Keratinocyte (primary cell): ENCODE results near the gene ANKMY1. TPM values are rescaled to one million over a fixed set of nuclear protein-coding genes. Genes with fewer than 3 reads are reported as not detected.
A peak's percentile ranks its signal among the peaks of the same experiment; 100 is the strongest.

Source experiments
- DNase-seq: peaks from one replicate; pipeline ENCODE4 v3.0.0-alpha.2; 2011; ENCODE audit warnings: low read depth, missing footprints, low spot score
- FAIRE-seq: peaks from 2 replicates; lab custom pipeline; 2011; peaks lifted over from hg19 to GRCh38; lab: Jason Lieb, UNC
- H2AFZ ChIP-seq: 2 replicates; pipeline ENCODE4 v1.6.0; 2012; ENCODE audit warnings: low read length, control low read depth, inconsistent platforms; ENCODE audit not compliant: control insufficient read depth
- H3K27ac ChIP-seq: 2 replicates; pipeline ENCODE4 v1.5.1; 2011; ENCODE audit warnings: low read length; ENCODE audit not compliant: control insufficient read depth, insufficient read depth
- H3K27me3 ChIP-seq: 3 replicates; pipeline ENCODE4 v1.6.0; 2011; ENCODE audit warnings: low read length; ENCODE audit not compliant: control insufficient read depth, insufficient read depth; ENCODE audit errors: extremely low read depth
- H3K36me3 ChIP-seq, 2 experiments: 2 replicates in 1 of 2; 3 replicates in 1 of 2; pipeline ENCODE4 v1.5.1; 2011; ENCODE audit warnings: low read length in 2 of 2, mild to moderate bottlenecking in 1 of 2; ENCODE audit not compliant: control insufficient read depth in 2 of 2, insufficient read depth in 2 of 2; ENCODE audit errors: extremely low read depth in 1 of 2
- H3K4me1 ChIP-seq: 3 replicates; pipeline ENCODE4 v1.5.1; 2011; ENCODE audit warnings: low read length; ENCODE audit not compliant: control insufficient read depth, insufficient read depth; ENCODE audit errors: extremely low read depth
- H3K4me2 ChIP-seq: 3 replicates; pipeline ENCODE4 v1.6.0; 2011; ENCODE audit warnings: low read depth, low read length; ENCODE audit not compliant: control insufficient read depth, insufficient read depth; ENCODE audit errors: extremely low read depth
- H3K4me3 ChIP-seq, 3 experiments: fragments of 200-600 bp in 1 of 3; sonication (generic) in 1 of 3; 2 replicates in 2 of 3; 3 replicates in 1 of 3; pipeline ENCODE4 v1.5.1; 2011 to 2016; ENCODE audit warnings: low read length in 3 of 3, mild to moderate bottlenecking in 3 of 3, control low read depth in 2 of 3, inconsistent platforms in 1 of 3, low read depth in 1 of 3, mixed read lengths in 1 of 3, mixed run types in 1 of 3, moderate library complexity in 1 of 3; ENCODE audit not compliant: control insufficient read depth in 2 of 3, insufficient read depth in 2 of 3; ENCODE audit errors: extremely low read depth in 1 of 3
- H3K79me2 ChIP-seq: 2 replicates; pipeline ENCODE4 v1.6.0; 2012; ENCODE audit warnings: low read length; ENCODE audit not compliant: control insufficient read depth, insufficient read depth
- H3K9ac ChIP-seq: 3 replicates; pipeline ENCODE4 v1.6.0; 2011; ENCODE audit warnings: low read length; ENCODE audit not compliant: control insufficient read depth, insufficient read depth; ENCODE audit errors: extremely low read depth
- H3K9me1 ChIP-seq: 3 replicates; pipeline ENCODE4 v1.6.0; 2011; ENCODE audit warnings: low read length; ENCODE audit not compliant: control insufficient read depth, insufficient read depth; ENCODE audit errors: extremely low read depth
- H3K9me3 ChIP-seq: 2 replicates; pipeline ENCODE4 v1.5.1; 2012; ENCODE audit warnings: low read depth, low read length; ENCODE audit not compliant: control insufficient read depth
- H4K20me1 ChIP-seq: 3 replicates; pipeline ENCODE4 v1.6.0; 2011; ENCODE audit warnings: low read length; ENCODE audit not compliant: control insufficient read depth, insufficient read depth; ENCODE audit errors: extremely low read depth
- EZH2 ChIP-seq: IDR thresholded peaks from one replicate; pipeline ENCODE4 v1.6.1; 2012; ENCODE audit warnings: inconsistent platforms, mild to moderate bottlenecking, low read length, moderate library complexity
- dilution Hi-C: fragments of 300-500 bp; cut with MboI; formaldehyde crosslinking; loops from one replicate; pipeline ENCODE4 v1.7.0; 2020; ENCODE audit warnings: low sequenced_read_pairs; ENCODE audit not compliant: extremely low pct_ligation_motif_present
- polyA plus RNA-seq, 5 experiments: library from polyadenylated mRNA; depleted of rRNA in 3 of 5; stranded (reverse) in 3 of 5; stranded (forward) in 1 of 5; unstranded in 1 of 5; fragments of >200 nt; gene quantifications; 1 replicate in 1 of 5; 2 replicates in 3 of 5; 3 replicates in 1 of 5; pipeline versions ENCODE4 v1.2.1 to v1.2.3, GENCODE V29; 2011 to 2012; ENCODE audit warnings: missing spikeins in 2 of 5, low read depth in 1 of 5, low replicate concordance in 1 of 5
- TF ChIP-seq, protein P1 (sequence below), 3 experiments: IDR thresholded peaks in 1 of 3; conservative IDR thresholded peaks in 1 of 3; optimal IDR thresholded peaks in 1 of 3; 2 replicates in 2 of 3; 3 replicates in 1 of 3; pipeline versions ENCODE3 to v1.5.1; 2011; ENCODE audit warnings: low read length in 3 of 3, mild to moderate bottlenecking in 3 of 3, moderate library complexity in 2 of 3, control low read depth in 1 of 3, inconsistent platforms in 1 of 3; ENCODE audit not compliant: insufficient read depth in 2 of 3; ENCODE audit errors: extremely low read depth in 1 of 3

Gene ANKMY1
- polyA plus RNA-seq, 1 donor (not counting 4 experiments of a cell fraction or from before 2014, with no cell fraction given): 3.3 TPM

DNA sequence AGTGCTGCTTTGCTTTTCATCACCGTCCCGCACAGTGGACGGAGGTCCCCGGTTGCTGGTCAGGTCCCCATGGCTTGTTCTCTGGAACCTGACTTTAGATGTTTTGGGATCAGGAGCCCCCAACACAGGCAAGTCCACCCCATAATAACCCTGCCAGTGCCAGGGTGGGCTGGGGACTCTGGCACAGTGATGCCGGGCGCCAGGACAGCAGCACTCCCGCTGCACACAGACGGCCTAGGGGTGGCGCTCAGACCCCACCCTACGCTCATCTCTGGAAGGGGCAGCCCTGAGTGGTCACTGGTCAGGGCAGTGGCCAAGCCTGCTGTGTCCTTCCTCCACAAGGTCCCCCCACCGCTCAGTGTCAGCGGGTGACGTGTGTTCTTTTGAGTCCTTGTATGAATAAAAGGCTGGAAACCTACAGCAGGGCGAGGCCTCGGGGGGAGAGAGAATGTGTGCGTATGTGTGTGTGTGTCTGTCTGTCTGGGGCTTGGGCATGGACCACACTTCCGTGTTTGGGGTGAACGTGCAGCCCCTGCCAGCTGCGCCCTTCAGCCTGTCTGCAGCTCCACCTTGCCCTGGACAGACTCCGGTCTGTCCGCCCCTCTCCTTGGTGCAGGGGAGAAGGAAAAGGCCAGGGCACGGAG lies 90.0 kb downstream of the ANKMY1 start:
- no peak overlapping the region for H3K4me2 ChIP-seq
- peaks cover 12% of the 10 kb centered on the region for H3K27me3 ChIP-seq
- no peaks in the 10 kb centered on the region for H3K9me3 ChIP-seq
- H2AFZ ChIP-seq: no peak overlapping the region
- dilution Hi-C loops: no loop called here
- peaks cover 4% of the 10 kb centered on the region for H3K4me1 ChIP-seq
- TF ChIP-seq, protein P1, sequence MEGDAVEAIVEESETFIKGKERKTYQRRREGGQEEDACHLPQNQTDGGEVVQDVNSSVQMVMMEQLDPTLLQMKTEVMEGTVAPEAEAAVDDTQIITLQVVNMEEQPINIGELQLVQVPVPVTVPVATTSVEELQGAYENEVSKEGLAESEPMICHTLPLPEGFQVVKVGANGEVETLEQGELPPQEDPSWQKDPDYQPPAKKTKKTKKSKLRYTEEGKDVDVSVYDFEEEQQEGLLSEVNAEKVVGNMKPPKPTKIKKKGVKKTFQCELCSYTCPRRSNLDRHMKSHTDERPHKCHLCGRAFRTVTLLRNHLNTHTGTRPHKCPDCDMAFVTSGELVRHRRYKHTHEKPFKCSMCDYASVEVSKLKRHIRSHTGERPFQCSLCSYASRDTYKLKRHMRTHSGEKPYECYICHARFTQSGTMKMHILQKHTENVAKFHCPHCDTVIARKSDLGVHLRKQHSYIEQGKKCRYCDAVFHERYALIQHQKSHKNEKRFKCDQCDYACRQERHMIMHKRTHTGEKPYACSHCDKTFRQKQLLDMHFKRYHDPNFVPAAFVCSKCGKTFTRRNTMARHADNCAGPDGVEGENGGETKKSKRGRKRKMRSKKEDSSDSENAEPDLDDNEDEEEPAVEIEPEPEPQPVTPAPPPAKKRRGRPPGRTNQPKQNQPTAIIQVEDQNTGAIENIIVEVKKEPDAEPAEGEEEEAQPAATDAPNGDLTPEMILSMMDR (optimal IDR thresholded peaks at IDR 0.05 in 1 of 3, IDR thresholded peaks at IDR 0.05 in 1 of 3, conservative IDR thresholded peaks at IDR 0.05 in 1 of 3; ENCODE audit: extremely low read depth in 1 of 3, insufficient read depth in 2 of 3, low read length in 3 of 3): peak in 1 of 3 experiments; percentile 35
- TF ChIP-seq EZH2: no peak
- H3K9ac ChIP-seq: no peak overlapping the region
- H3K79me2 ChIP-seq: no peaks in the 10 kb centered on the region
- H3K27ac ChIP-seq: no peak overlapping the region
- no peak overlapping the region for H3K4me3 ChIP-seq
- peaks cover 5% of the 10 kb centered on the region for H4K20me1 ChIP-seq
- peaks cover 16% of the 10 kb centered on the region in 2 experiments for H3K36me3 ChIP-seq
- no peak for DNase-seq
- H3K9me1 ChIP-seq: peaks cover 2% of the 10 kb centered on the region
- no peak for FAIRE-seq

DNA sequence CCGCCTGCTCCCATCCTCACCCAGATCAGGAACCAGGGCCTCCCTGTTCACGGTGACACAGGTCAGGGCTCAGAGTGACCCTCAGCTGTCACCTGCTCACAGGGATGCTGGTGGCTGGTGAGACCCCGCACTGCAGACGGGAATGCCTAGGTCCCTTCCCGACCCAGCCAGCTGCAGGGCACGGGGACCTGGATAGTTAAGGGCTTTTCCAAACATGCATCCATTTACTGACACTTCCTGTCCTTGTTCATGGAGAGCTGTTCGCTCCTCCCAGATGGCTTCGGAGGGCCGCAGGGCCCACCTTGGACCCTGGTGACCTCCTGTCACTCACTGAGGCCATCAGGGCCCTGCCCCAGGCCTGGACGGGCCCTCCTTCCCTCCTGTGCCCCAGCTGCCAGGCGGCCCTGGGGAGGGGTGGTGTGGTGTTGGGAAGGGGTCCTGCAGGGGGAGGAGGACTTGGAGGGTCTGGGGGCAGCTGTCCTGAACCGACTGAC lies 90.6 kb downstream of the ANKMY1 start:
- Histone ChIP-seq H2AFZ (no peak overlapping the region), H3K4me1 (peaks cover under 1% of the 10 kb centered on the region), H3K79me2 (no peaks in the 10 kb centered on the region), H3K9me3 (no peaks in the 10 kb centered on the region), H3K9me1 (peaks cover 2% of the 10 kb centered on the region), H3K9ac (no peak overlapping the region), H3K36me3 (peaks cover 16 to 22% of the 10 kb centered on the region in 2 experiments), H3K4me3 (no peak overlapping the region), H3K27me3 (peaks cover 12% of the 10 kb centered on the region), H3K4me2 (no peak overlapping the region), H4K20me1 (peaks cover 5% of the 10 kb centered on the region), H3K27ac (no peak overlapping the region)
- TF ChIP-seq EZH2: no peak
- TF ChIP-seq, protein P1 (optimal IDR thresholded peaks at IDR 0.05 in 1 of 3, IDR thresholded peaks at IDR 0.05 in 1 of 3, conservative IDR thresholded peaks at IDR 0.05 in 1 of 3; ENCODE audit: extremely low read depth in 1 of 3, insufficient read depth in 2 of 3, low read length in 3 of 3): no peak
- FAIRE-seq (no peak), DNase-seq (no peak)
- dilution Hi-C loops: no loop called here
